ENCODE measurements around the gene SPATS1. TPM values are rescaled to one million over a fixed set of nuclear protein-coding genes. Genes with fewer than 3 reads are reported as not detected.

The SPATS1 gene
- total and polyA plus RNA-seq, 2 of the 13 experiments (the other 11 are each of a cell fraction or from before 2014, with no cell fraction given): not detected

GRCh38 chr6:44301782-44302564 lies 40.5 kb upstream of the SPATS1 start:
- WGBS (ENCODE audit: low lambda C conversion rate): 97% methylated on average over 14 of the region's 14 CpGs
- Histone ChIP-seq H4K20me1 (ENCODE audit: insufficient read depth, low read length) (no peaks in the 10 kb centered on the region), H3K4me1 (ENCODE audit: insufficient read depth, low read length) (no peaks in the 10 kb centered on the region), H3K27ac (ENCODE audit: extremely low read length, insufficient read depth, low read length) (no peak overlapping the region), H3K36me3 (replicated peaks in 1 of 2; ENCODE audit: control insufficient read depth in 1 of 2, insufficient read depth in 2 of 2, low read length in 2 of 2) (peaks cover 48 to 54% of the 10 kb centered on the region in 2 experiments), H2AFZ (ENCODE audit: low read length) (no peak overlapping the region), H3K4me2 (ENCODE audit: low read depth, low read length) (no peak overlapping the region), H3K9ac (ENCODE audit: insufficient read depth, low read depth, low read length) (no peak overlapping the region), H3K27me3 (ENCODE audit: control insufficient read depth in 1 of 2, insufficient read depth in 2 of 2, low read length in 2 of 2) (no peaks in the 10 kb centered on the region), H3K4me3 (replicated peaks in 1 of 3; ENCODE audit: insufficient read depth in 1 of 3, low read depth in 2 of 3, low read length in 3 of 3) (no peak overlapping the region), H3K9me3 (ENCODE audit: low read length) (no peaks in the 10 kb centered on the region), H3K79me2 (ENCODE audit: insufficient read depth, low read length) (no peaks in the 10 kb centered on the region)
- ChIA-PET CTCF (ENCODE audit: low intra/inter-chr PET ratio, low total read pairs) (interaction anchor here (3.9 kb wide), 1 partner anchor 34 kb away, joined by 37 read pairs; no protein-coding TSS in a partner anchor), POLR2A (no interaction called here)
- ATAC-seq (no peak), DNase-seq (ENCODE audit: low spot score) (no peak), FAIRE-seq (no peak)
- no TSS peak for BruUV-seq (replicated peaks)
- in situ Hi-C loops (cut with HindIII; ENCODE audit: extremely low pct_ligation_motif_present, low pct_unique_long_range_greater_than_20kb): no loop called here
- TF ChIP-seq SOX6 (IDR thresholded peaks at IDR 0.05): no peak
- no peak for TF ChIP-seq SOX6 (CRISPR knock-in tag; IDR thresholded peaks at IDR 0.05)
- no peak for TF ChIP-seq NFE2L2 (IDR thresholded peaks at IDR 0.05; ENCODE audit: low read length)
- no peak for TF ChIP-seq ZNF34 (CRISPR knock-in tag; IDR thresholded peaks at IDR 0.05; ENCODE audit: borderline replicate concordance)
- no peak for TF ChIP-seq ZNF30 (CRISPR knock-in tag; IDR thresholded peaks at IDR 0.05)
- no peak for TF ChIP-seq THYN1 (CRISPR knock-in tag; IDR thresholded peaks at IDR 0.05; ENCODE audit: borderline replicate concordance, low read depth)
- TF ChIP-seq TARDBP (CRISPR knock-in tag; IDR thresholded peaks at IDR 0.05): no peak
- TF ChIP-seq ZFP36 (IDR thresholded peaks at IDR 0.05; ENCODE audit: borderline replicate concordance, low read depth, low read length, partially characterized antibody): no peak
- no peak for TF ChIP-seq PRMT3 (CRISPR knock-in tag; IDR thresholded peaks at IDR 0.05; ENCODE audit: borderline replicate concordance, low read depth)
- TF ChIP-seq PCBP1 (IDR thresholded peaks at IDR 0.05; ENCODE audit: borderline replicate concordance, low read depth, low read length): no peak
- TF ChIP-seq ZNF704 (CRISPR knock-in tag; IDR thresholded peaks at IDR 0.05; ENCODE audit: borderline replicate concordance): no peak
- no peak for TF ChIP-seq ZNF276 (CRISPR knock-in tag; IDR thresholded peaks at IDR 0.05; ENCODE audit: low read depth)
- intact Hi-C loops (cut with micrococcal nuclease; ENCODE audit: unreplicated experiment): no loop called here

Data from HepG2 (cell line).